Measurements from ENCODE around the gene MAP7. TPM values are rescaled to one million over a fixed set of nuclear protein-coding genes. Genes with fewer than 3 reads are reported as not detected.

MAP7 gene
- total and polyA plus RNA-seq, 9 of the 15 experiments (the other 6 are each of a cell fraction or from before 2014, with no cell fraction given) = 0.76 to 7.7 (median 3.9) TPM

GRCh38 chr6:136547336-136547735 is 2.9 kb downstream of the MAP7 start:
- CTCF ChIA-PET (ENCODE audit: low intra/inter-chr PET ratio) = interaction anchor here (0.6 to 1.1 kb wide), 4 partner anchors 11 to 1096 kb away, joined by 3 to 8 read pairs (median 4); no protein-coding TSS in a partner anchor
- peak; percentile 88 for TF ChIP-seq ZNF384 (IDR thresholded peaks at IDR 0.05; ENCODE audit: low read depth, low read length)
- peak; percentile 91 for TF ChIP-seq DEAF1 (CRISPR knock-in tag; IDR thresholded peaks at IDR 0.05)
- TF ChIP-seq, protein P1, sequence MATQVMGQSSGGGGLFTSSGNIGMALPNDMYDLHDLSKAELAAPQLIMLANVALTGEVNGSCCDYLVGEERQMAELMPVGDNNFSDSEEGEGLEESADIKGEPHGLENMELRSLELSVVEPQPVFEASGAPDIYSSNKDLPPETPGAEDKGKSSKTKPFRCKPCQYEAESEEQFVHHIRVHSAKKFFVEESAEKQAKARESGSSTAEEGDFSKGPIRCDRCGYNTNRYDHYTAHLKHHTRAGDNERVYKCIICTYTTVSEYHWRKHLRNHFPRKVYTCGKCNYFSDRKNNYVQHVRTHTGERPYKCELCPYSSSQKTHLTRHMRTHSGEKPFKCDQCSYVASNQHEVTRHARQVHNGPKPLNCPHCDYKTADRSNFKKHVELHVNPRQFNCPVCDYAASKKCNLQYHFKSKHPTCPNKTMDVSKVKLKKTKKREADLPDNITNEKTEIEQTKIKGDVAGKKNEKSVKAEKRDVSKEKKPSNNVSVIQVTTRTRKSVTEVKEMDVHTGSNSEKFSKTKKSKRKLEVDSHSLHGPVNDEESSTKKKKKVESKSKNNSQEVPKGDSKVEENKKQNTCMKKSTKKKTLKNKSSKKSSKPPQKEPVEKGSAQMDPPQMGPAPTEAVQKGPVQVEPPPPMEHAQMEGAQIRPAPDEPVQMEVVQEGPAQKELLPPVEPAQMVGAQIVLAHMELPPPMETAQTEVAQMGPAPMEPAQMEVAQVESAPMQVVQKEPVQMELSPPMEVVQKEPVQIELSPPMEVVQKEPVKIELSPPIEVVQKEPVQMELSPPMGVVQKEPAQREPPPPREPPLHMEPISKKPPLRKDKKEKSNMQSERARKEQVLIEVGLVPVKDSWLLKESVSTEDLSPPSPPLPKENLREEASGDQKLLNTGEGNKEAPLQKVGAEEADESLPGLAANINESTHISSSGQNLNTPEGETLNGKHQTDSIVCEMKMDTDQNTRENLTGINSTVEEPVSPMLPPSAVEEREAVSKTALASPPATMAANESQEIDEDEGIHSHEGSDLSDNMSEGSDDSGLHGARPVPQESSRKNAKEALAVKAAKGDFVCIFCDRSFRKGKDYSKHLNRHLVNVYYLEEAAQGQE (IDR thresholded peaks at IDR 0.05; ENCODE audit: borderline replicate concordance) = peak; percentile 35; the same call in 1 of the 2 replicates
- TF ChIP-seq, protein P1 (CRISPR knock-in tag; IDR thresholded peaks at IDR 0.05; ENCODE audit: low read depth) = no peak
- TF ChIP-seq RHOXF2B (CRISPR knock-in tag; conservative IDR thresholded peaks at IDR 0.05) = no peak
- TF ChIP-seq HNRNPUL1 (IDR thresholded peaks at IDR 0.05; ENCODE audit: low read length) = no peak
- TF ChIP-seq SMC3 (conservative IDR thresholded peaks at IDR 0.05; ENCODE audit: insufficient read depth, low read depth, low read length) = peak; percentile 35; the same call in 1 of the 2 replicates
- TF ChIP-seq NFATC3 (IDR thresholded peaks at IDR 0.05) = no peak
- no peak for TF ChIP-seq MAFG (tag; conservative IDR thresholded peaks at IDR 0.05)
- TF ChIP-seq HDAC3 (IDR thresholded peaks at IDR 0.05; ENCODE audit: borderline replicate concordance, partially characterized antibody) = peak; percentile 30
- no peak for TF ChIP-seq ZBTB43 (CRISPR knock-in tag; IDR thresholded peaks at IDR 0.05)
- TF ChIP-seq HNRNPLL (IDR thresholded peaks at IDR 0.05; ENCODE audit: low read depth, low read length, poor library complexity, severe bottlenecking) = peak; percentile 94

More at GRCh38 chr6:136547336-136547735, 2.9 kb downstream of the MAP7 start:
- Histone ChIP-seq H3K79me2 (ENCODE audit: control insufficient read depth, insufficient read depth, low read length) (no peaks in the 10 kb centered on the region), H3K36me3 (ENCODE audit: control insufficient read depth, insufficient read depth, low read length) (no peaks in the 10 kb centered on the region), H3K4me3 (no peak overlapping the region), H3K4me2 (ENCODE audit: insufficient read depth, low read length) (no peak overlapping the region), H2AFZ (ENCODE audit: low read depth, low read length) (no peak overlapping the region), H3K9me1 (ENCODE audit: control insufficient read depth, insufficient read depth, low read length) (peaks cover 4% of the 10 kb centered on the region), H4K20me1 (replicated peaks; ENCODE audit: control insufficient read depth, insufficient read depth, low read length) (0 out of 2 replicates have a peak, but pooled peaks cover 5% of the 10 kb centered on the region), H3K9ac (ENCODE audit: insufficient read depth in 1 of 2, low read depth in 2 of 2, low read length in 2 of 2) (no peak overlapping the region), H3K4me1 (replicated peaks in 1 of 2; ENCODE audit: control insufficient read depth in 2 of 2, insufficient read depth in 2 of 2, low read length in 2 of 2) (peaks cover 13 to 17% of the 10 kb centered on the region in 2 experiments), H3K9me3 (replicated peaks; ENCODE audit: control insufficient read depth, insufficient read depth, low read depth, low read length) (no peaks in the 10 kb centered on the region), H3K27me3 (ENCODE audit: control insufficient read depth in 2 of 2, insufficient read depth in 2 of 2, low read length in 2 of 2) (peaks cover 8 to 12% of the 10 kb centered on the region in 2 experiments; a peak in 3 of 5 replicates), H3K27ac (ENCODE audit: extremely low read depth, low read depth, low read length) (no peak overlapping the region)
- DNase-seq (ENCODE audit: extremely low read depth in 1 of 4, low spot score in 3 of 4) (peak in 1 of 4 experiments; percentile 60), FAIRE-seq (no peak), ATAC-seq (no peak)
- POLR2A ChIA-PET = interaction anchor here (0.6 to 1.1 kb wide), 4 partner anchors 12 to 260 kb away, joined by 3 to 6 read pairs (median 3); no protein-coding TSS in a partner anchor
- 6% methylated on average over 4 of the region's 4 CpGs for WGBS (ENCODE audit: insufficient coverage, low coverage, missing lambda C conversion rate)
- intact Hi-C loops (cut with micrococcal nuclease) (loop anchor here (1.0 to 5.0 kb wide), 2 partner anchors 120 to 168 kb away; no protein-coding TSS in a partner anchor), in situ Hi-C loops (cut with MboI) (loop anchor here (25.0 kb wide), 1 partner anchor 210 kb away; no protein-coding TSS in a partner anchor)
- no TSS peak for BruUV-seq (replicated peaks)
